GM19324 (cell line): Measurements from ENCODE around the gene PLA2G4E.

Source experiments
- ATAC-seq: cut with Tn5 transposase; IDR thresholded peaks from one replicate; pipeline ENCODE4 v1.9.1; 2021; ENCODE audit warnings: mild to moderate bottlenecking, moderate library complexity; ENCODE audit not compliant: unreplicated experiment, low FRiP score

The PLA2G4E gene

GRCh38 chr15:41995476-41995855 lies 25.4 kb downstream of the PLA2G4E start:
- ATAC-seq, result no peak

DNA sequence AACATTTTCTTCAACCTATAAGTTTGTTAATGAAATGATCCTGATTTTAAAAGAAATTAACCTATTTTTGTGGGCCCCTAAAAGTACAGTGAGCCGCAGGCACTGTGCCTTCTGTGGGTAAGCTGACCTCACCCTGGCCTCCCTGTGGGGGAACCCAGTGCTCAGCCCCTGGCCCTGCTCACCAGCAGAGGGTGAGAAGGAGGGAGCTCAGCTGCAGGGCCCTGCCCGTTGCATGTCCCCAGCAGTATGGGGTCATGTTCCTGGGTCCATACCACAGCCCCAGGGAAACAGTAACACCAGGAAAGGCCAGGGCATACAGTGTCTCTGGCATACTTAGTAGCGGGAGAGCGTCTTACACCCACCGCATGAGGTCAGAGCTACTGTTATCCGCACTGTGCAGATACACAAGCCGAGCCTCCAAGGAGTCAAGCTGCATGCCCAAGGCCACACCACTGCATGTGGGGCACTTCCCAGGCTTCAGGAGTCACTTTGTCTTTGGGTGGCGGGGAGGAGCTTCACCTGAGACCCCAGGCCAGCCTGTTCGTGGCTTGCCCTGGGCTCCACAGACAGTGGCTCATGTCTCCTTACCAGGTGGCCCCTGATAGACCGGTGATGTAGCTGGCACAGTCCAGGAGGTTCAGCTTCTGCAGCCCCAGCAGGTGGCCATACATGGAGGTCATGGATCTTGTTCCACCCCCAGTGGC lies 25.9 kb downstream of the PLA2G4E start:
- ATAC-seq, result no peak

DNA sequence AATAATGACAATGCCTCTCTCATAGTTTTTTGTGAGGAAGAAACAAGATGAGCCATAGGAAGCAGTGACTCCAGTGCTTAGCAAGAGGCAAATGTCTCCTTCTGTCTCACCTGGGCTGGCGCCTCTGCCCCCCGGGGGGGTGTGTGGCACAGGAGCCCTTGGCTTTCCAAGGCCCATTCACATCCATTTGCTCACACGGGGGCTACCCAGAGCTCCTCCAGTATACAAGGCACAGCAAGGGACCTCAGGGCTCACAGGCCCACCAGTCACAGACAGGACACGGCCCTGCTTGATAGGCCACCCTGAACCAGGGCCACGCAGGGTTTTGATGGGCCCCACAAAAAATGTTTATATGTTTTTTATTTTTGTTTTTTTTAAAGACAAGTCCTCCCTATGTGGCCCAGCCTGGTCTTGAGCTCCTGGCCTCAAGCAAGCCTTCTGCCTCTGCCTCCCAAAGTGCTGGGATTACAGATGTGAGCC lies 26.6 kb downstream of the PLA2G4E start:
- ATAC-seq, result no peak

GRCh38 chr15:41993472-41994170 lies 27.2 kb downstream of the PLA2G4E start:
- ATAC-seq, result no peak

GRCh38 chr15:41992803-41993190 lies 28.0 kb downstream of the PLA2G4E start:
- ATAC-seq, result no peak

GRCh38 chr15:41992151-41992802 lies 28.6 kb downstream of the PLA2G4E start:
- ATAC-seq, result no peak

DNA sequence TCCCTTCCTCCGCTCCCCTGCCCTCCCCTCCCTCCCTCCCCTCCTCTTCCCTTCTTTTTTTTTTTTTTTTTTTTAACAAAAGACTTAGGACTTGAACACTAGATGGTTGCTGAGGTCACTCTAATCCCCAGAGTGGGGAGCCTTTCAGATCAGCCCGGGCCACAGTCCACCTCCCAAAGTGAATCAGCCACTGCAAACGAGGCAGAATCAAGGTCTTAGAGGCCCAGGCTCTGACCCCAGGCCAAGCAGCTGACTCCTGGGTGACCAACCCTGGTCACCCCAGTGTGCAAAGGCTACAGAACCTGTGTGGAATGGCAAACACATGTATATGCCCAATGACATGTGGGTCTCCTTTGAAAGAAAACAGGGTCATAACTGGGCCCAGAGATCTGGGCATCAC lies 30.2 kb downstream of the PLA2G4E start:
- ATAC-seq, result no peak

DNA sequence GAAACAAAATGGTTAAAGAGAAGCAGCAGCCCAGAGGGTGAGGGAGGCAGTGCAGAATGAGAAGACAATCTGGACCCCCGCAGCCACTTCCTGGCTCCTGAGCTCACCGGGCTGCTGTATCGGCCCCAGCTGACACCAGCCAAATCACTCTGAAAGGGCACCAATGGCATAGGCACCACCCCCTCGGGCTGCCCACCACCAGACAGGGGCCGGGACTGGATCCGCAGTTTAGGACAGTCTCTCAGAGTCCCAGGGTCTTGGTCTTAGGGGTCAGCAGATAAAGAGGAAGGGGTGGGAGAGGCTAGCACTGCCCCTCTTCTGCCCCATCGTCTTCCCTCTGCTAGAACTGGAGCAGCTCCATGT lies 30.6 kb downstream of the PLA2G4E start:
- no peak for ATAC-seq

- no peak for ATAC-seq
These were observed 31.1 kb downstream of the PLA2G4E start for GRCh38 chr15:41989573-41990242.

DNA sequence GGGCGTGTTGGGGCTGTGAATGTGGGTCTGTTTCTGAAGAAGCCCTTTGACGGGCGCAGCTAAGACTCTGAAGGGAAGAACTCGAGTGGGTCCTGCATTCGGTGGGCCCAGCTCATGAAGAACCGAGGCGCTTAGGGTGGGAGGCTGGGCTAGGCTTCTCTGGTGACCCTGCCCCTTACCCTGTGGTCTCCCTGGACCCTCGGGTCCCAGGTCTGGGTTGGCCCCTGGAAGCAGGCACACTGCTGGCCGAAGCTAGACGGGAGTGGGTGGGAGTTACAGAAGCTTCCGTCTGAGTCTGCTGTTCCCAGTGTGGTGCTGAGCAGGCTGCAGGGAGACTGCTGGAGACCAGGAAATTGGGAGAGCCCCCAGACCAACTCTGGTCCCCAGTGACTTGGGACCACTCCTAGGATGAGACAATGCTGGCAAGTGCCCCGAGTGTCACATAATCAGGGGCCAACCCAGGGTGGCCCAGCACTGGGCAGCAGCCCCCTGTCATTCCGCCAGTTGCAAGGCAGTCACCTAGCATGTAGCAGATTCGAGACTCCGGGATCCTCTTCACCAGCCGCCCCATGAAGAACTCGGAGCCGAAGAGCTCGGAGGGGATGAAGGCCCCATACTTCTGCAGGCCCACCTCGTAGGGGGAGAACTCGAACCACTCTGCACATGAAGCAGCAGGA lies 31.8 kb downstream of the PLA2G4E start:
- ATAC-seq, result no peak

GRCh38 chr15:41987925-41988275 lies 32.9 kb downstream of the PLA2G4E start:
- ATAC-seq, result no peak

GRCh38 chr15:41987246-41987924 lies 33.5 kb downstream of the PLA2G4E start:
- no peak for ATAC-seq

- no peak for ATAC-seq
These were observed 35.3 kb downstream of the PLA2G4E start for GRCh38 chr15:41985236-41986160.

GRCh38 chr15:41984622-41985021 lies 36.2 kb downstream of the PLA2G4E start:
- no peak for ATAC-seq

DNA sequence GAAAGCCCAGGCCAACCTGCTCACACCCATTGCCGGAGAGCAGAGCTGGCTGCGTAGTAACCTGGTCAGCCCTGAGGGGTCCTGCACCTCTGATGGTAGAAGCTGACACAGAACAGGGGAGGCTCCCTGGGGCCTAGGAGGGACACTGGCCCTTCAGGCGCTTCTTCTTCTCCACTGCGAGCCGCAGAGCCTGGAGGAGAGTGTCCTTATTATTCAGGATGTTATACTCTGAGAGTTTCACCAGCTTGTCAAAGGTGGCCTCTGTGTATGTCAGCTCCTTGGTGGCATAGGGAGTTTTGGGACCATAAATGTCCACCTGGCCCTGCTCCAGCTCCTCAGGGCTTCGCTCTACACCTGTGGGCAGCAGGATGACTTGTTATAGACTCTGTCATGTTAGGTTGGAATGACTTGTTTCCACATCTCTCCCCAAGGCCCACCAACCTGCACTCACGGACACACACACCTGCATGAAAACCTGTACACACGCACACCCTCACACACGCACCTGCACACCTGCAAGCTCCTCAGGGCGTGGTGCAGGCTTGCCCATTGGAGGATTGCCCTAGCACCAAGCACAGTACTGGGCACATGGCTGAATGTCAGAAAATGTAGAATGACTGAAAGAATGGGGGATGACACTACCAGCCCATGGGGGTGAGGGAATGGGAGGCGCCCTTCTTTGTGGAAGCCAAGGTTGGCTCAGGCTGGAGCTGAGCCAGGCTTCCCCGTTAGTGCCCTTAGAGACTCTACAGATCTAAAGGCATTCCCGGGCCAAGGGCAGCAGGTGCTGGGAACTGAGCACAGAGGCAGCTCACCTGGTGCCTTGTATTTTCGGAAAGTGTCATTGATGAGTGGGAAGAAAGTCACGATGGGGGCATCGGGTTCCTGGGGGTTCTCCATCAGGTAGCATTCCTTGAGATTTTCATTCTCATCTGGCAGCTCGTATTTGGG lies 36.9 kb downstream of the PLA2G4E start:
- no peak for ATAC-seq

GRCh38 chr15:41983221-41983620 lies 37.6 kb downstream of the PLA2G4E start:
- no peak for ATAC-seq

- ATAC-seq, result no peak
These were observed 38.5 kb downstream of the PLA2G4E start for GRCh38 chr15:41982133-41982930.
